ENCODE measurements around the gene SPTB.
A peak's percentile ranks its signal among the peaks of the same experiment; 100 is the strongest.

SPTB gene

GRCh38 chr14:64880221-64881121, 764 bp upstream of the SPTB start:
- peak; percentile 80 for DNase-seq

GRCh38 chr14:64878837-64879634, 671 bp downstream of the SPTB start:
- peak; percentile 62 for DNase-seq

- DNase-seq: no peak
These were observed 1.9 kb downstream of the SPTB start for GRCh38 chr14:64877846-64878245.

GRCh38 chr14:64875350-64875749, 4.4 kb downstream of the SPTB start:
- no peak for DNase-seq

GRCh38 chr14:64873506-64874219, 6.0 kb downstream of the SPTB start:
- no peak for DNase-seq

GRCh38 chr14:64871344-64871743, 8.4 kb downstream of the SPTB start:
- DNase-seq: no peak

GRCh38 chr14:64870160-64870559, 9.5 kb downstream of the SPTB start:
- DNase-seq: no peak

- no peak for DNase-seq
These were observed 10.9 kb downstream of the SPTB start for GRCh38 chr14:64868841-64869240.

GRCh38 chr14:64868379-64868778, 11.3 kb downstream of the SPTB start:
- DNase-seq: no peak

- DNase-seq: no peak
These were observed 12.5 kb downstream of the SPTB start for GRCh38 chr14:64867182-64867581.

- DNase-seq: no peak
These were observed 13.7 kb downstream of the SPTB start for GRCh38 chr14:64865992-64866391.

GRCh38 chr14:64865109-64865508, 14.6 kb downstream of the SPTB start:
- DNase-seq: no peak

- DNase-seq: no peak
These were observed 15.4 kb downstream of the SPTB start for GRCh38 chr14:64864258-64864657.

GRCh38 chr14:64861916-64862315, 17.8 kb downstream of the SPTB start:
- DNase-seq: no peak

GRCh38 chr14:64860039-64860438, 19.7 kb downstream of the SPTB start:
- DNase-seq: no peak

GRCh38 chr14:64857979-64858744, 21.5 kb downstream of the SPTB start:
- no peak for DNase-seq

GRCh38 chr14:64856529-64857445, 22.9 kb downstream of the SPTB start:
- no peak for DNase-seq

GRCh38 chr14:64855721-64856528, 23.8 kb downstream of the SPTB start:
- no peak for DNase-seq

- no peak for DNase-seq
These were observed 29.2 kb downstream of the SPTB start for GRCh38 chr14:64850369-64851137.

GRCh38 chr14:64849940-64850339, 29.8 kb downstream of the SPTB start:
- DNase-seq: no peak
